ENCODE measurements around the gene XIRP1.

The XIRP1 gene

GRCh38 chr3:39188271-39189149 lies 3.9 kb downstream of the XIRP1 start:
- DNase-seq (ENCODE audit: low read depth in 1 of 2, low spot score in 1 of 2): no peak
- in situ Hi-C loops (cut with HindIII; ENCODE audit: low pct_unique_long_range_greater_than_20kb, low sequenced_read_pairs): no loop called here
- no peak for TF ChIP-seq JUND (IDR thresholded peaks at IDR 0.05; ENCODE audit: low read depth)

DNA sequence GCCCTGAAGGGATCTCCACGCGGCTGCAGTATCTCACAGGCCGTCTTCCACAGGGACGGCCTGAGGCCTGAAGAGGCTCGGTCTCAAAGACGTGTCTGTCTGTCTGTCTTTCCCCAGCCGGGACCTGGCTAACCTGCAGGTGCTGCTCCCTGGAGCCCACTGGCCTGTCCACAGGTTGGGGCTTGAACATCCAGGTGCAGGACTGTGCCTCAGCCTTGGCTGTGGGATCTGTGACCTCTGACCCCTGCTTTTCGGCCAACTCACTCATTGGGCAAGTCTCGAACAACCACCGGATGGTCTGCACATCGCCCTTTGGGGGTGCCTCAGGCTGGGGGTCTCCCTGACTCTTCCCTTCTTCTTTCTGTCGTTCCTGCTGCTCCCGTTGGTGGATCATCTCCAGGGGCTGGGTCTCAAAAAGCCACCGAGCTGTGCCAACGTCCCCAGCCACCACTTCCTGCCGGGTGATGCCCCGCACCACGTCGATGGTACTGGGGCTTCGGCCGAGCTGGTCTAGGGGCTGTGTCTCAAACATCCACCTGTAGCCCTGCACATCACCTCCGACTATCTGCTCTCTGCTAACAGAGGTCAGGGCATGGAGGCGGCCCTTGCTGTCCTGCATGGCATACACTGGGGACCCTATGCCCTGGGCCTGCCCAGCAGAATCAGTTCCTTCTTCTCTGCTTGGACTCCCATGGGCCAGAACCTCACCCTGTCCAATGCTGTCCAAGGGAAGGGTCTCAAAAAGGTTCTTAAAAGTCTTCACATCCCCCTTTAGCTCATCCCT lies 4.8 kb downstream of the XIRP1 start:
- in situ Hi-C loops (cut with HindIII; ENCODE audit: low pct_unique_long_range_greater_than_20kb, low sequenced_read_pairs): no loop called here
- DNase-seq (ENCODE audit: low read depth in 1 of 2, low spot score in 1 of 2): no peak
- TF ChIP-seq JUND (IDR thresholded peaks at IDR 0.05; ENCODE audit: low read depth): no peak

GRCh38 chr3:39186692-39187151 lies 5.7 kb downstream of the XIRP1 start:
- no peak for TF ChIP-seq JUND (IDR thresholded peaks at IDR 0.05; ENCODE audit: low read depth)
- in situ Hi-C loops (cut with HindIII; ENCODE audit: low pct_unique_long_range_greater_than_20kb, low sequenced_read_pairs): no loop called here
- no peak for DNase-seq (ENCODE audit: low read depth in 1 of 2, low spot score in 1 of 2)

DNA sequence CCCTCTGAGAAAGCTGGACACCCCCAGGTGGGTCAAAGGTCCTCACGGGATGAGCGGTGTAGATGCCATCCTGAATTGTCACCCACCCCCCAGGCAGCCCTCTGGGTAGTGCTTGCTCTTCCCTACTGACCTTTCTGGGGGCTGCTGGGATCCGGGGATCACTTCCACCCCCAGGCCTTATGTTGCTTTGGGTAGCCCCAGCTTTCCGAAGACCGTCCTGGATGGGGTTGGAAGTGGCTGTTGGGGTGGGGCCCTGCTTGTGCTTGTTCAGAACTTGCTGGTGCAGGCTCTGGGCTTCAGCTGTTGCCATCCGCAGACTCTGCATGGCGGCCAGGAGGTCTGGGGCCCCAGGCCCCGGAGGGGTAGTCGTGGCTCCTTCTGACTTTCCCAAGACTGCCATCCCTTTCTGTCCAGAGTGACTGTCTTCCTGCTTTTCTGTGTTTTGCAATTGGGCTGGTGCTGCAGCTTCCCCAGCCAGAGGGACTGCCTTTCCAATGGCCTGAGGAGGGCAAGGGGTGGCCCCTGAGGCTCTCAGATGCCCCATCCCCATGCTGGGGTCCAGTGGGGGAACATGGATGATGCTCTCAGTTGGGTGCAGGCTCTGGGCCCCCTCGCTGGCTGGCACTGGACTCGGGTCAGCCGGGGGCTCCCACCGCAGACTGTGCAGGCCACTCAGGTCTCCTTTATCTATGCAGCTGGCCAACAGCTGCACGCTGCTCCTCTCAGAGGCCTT lies 6.3 kb downstream of the XIRP1 start:
- in situ Hi-C loops (cut with HindIII; ENCODE audit: low pct_unique_long_range_greater_than_20kb, low sequenced_read_pairs): no loop called here
- no peak for TF ChIP-seq JUND (IDR thresholded peaks at IDR 0.05; ENCODE audit: low read depth)

DNA sequence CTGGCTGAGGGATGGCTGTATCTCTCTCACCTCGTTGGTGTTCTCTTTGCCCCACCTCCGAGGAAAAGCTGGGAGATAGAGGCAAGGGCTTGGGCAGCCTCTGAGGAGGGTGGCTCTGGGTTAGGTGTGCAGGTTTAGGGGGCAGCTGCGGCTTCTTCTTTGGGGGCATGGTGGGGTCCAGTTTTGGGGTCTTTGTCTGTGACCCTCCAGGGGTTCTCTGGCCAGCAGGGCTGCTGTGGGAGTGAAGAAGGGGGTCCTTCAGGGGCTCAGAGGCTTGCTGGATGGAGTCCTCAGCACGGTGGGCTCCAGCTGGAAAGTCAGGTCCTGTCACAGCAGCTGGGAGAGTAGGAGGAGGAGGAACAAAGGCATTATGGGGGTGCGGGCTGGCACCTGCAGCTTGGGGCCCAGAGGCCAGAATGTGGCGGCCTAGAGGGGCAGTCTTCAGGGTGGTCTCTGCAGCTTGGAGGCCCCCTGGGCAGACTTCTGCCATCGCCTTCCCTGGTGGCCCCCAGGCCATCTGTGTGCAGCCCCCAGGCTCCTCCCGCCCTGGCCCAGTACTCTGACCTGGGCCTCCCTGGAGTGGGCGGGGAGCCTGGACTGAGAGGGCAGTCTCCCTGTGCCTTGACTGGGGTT lies 7.0 kb downstream of the XIRP1 start:
- DNase-seq (ENCODE audit: low read depth in 1 of 2, low spot score in 1 of 2): no peak
- no peak for TF ChIP-seq JUND (IDR thresholded peaks at IDR 0.05; ENCODE audit: low read depth)
- in situ Hi-C loops (cut with HindIII; ENCODE audit: low pct_unique_long_range_greater_than_20kb, low sequenced_read_pairs): no loop called here

More for the DNA sequence above, 6.3 kb downstream of the XIRP1 start:
- DNase-seq (ENCODE audit: low read depth in 1 of 2, low spot score in 1 of 2): no peak

GRCh38 chr3:39184968-39185285 lies 7.5 kb downstream of the XIRP1 start:
- in situ Hi-C loops (cut with HindIII; ENCODE audit: low pct_unique_long_range_greater_than_20kb, low sequenced_read_pairs): no loop called here
- TF ChIP-seq JUND (IDR thresholded peaks at IDR 0.05; ENCODE audit: low read depth): no peak

DNA sequence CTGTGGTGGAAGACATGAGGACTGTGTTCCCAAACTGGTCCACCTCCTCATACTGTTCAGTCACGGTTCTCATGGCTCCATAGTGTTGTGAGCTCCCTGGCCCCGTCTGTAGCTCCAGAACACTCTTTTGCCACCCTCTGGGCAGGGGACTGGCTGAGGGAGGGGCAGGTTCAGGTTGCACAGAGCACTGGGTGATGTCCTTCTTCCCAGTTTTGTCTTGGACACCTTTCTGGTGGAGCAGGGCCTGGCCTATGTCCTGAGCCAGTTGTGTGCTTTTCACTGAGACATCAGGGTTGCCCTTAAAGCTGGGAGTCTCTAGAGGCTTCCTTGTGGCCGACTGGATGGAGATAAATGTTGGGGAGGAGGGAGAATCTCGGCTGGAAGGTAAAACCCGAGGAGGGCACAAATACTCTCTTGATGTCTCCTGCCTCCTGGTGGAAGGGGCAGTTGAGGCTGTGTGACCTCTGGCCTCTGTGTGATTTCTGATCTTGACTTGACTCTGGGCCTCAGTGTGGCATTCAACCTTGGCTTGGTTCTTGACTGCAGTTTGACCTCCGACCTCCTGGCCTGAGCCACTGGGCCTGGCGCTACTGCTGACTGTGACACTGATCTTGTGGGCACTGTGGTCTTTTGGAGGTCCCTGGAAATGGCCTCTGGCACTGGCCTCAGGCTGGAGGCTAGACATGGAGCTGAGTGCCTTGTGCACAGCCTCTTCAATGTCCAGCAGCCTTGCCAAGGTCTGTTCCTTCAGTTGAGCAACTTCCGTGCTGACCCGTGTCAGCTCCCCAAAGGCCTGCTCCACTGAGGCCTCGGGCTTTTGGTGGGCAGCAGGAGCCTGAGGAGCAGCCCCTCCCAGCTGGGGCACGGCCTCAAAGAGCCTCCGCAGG lies 8.1 kb downstream of the XIRP1 start:
- TF ChIP-seq JUND (IDR thresholded peaks at IDR 0.05; ENCODE audit: low read depth): no peak
- no peak for DNase-seq (ENCODE audit: low read depth in 1 of 2, low spot score in 1 of 2)
- in situ Hi-C loops (cut with HindIII; ENCODE audit: low pct_unique_long_range_greater_than_20kb, low sequenced_read_pairs): no loop called here

More at GRCh38 chr3:39184968-39185285, 7.5 kb downstream of the XIRP1 start:
- no peak for DNase-seq (ENCODE audit: low read depth in 1 of 2, low spot score in 1 of 2)

- TF ChIP-seq JUND (IDR thresholded peaks at IDR 0.05; ENCODE audit: low read depth): no peak
- in situ Hi-C loops (cut with HindIII; ENCODE audit: low pct_unique_long_range_greater_than_20kb, low sequenced_read_pairs): no loop called here
- DNase-seq (ENCODE audit: low read depth in 1 of 2, low spot score in 1 of 2): no peak
These were observed 8.9 kb downstream of the XIRP1 start for GRCh38 chr3:39183211-39184080.

- in situ Hi-C loops (cut with HindIII; ENCODE audit: low pct_unique_long_range_greater_than_20kb, low sequenced_read_pairs): no loop called here
- no peak for TF ChIP-seq JUND (IDR thresholded peaks at IDR 0.05; ENCODE audit: low read depth)
- no peak for DNase-seq (ENCODE audit: low read depth in 1 of 2, low spot score in 1 of 2)
These were observed 10.7 kb downstream of the XIRP1 start for GRCh38 chr3:39181408-39182335.

Measured in T47D (cell line).